HepG2 (cell line): ENCODE data around the gene TRIM27. TPM values are rescaled to one million over a fixed set of nuclear protein-coding genes. Genes with fewer than 3 reads are reported as not detected.
A peak's percentile ranks its signal among the peaks of the same experiment; 100 is the strongest.

Experiments
- CREBL2 ChIP-seq: sonication (generic); formaldehyde crosslinking; IDR thresholded peaks from 2 replicates; pipeline ENCODE4 v1.8.1; 2023; ENCODE audit warnings: missing genetic modification reagents, mild to moderate bottlenecking, borderline replicate concordance
- KLF13 ChIP-seq: sonication (generic); formaldehyde crosslinking; IDR thresholded peaks from 2 replicates; pipeline ENCODE4 v1.4.0; 2020; ENCODE audit warnings: mild to moderate bottlenecking, missing genetic modification reagents
- MYNN ChIP-seq: sonication (generic); formaldehyde crosslinking; IDR thresholded peaks from 2 replicates; pipeline ENCODE4 v1.4.0; 2020; ENCODE audit warnings: mild to moderate bottlenecking, low read depth, missing genetic modification reagents
- PHF8 ChIP-seq: sonication (generic); formaldehyde crosslinking; IDR thresholded peaks from 2 replicates; pipeline ENCODE4 v1.5.0; 2020; ENCODE audit warnings: missing genetic modification reagents
- TFAP4 ChIP-seq: sonication (generic); IDR thresholded peaks from 2 replicates; pipeline ENCODE4 v1.6.1; 2016; ENCODE audit warnings: low read depth, borderline replicate concordance
- TFDP2 ChIP-seq: sonication (generic); formaldehyde crosslinking; IDR thresholded peaks from 2 replicates; pipeline ENCODE4 v1.4.0; 2020; ENCODE audit warnings: missing genetic modification reagents
- TRIM24 ChIP-seq: sonication (generic); formaldehyde crosslinking; IDR thresholded peaks from 2 replicates; pipeline ENCODE4 v1.8.0; 2022; ENCODE audit warnings: mild to moderate bottlenecking, missing genetic modification reagents
- ZBTB4 ChIP-seq: sonication (generic); formaldehyde crosslinking; IDR thresholded peaks from 2 replicates; pipeline ENCODE4 v1.4.0; 2020; ENCODE audit warnings: missing genetic modification reagents, mild to moderate bottlenecking, borderline replicate concordance
- ZFP62 ChIP-seq: sonication (generic); formaldehyde crosslinking; IDR thresholded peaks from 2 replicates; pipeline ENCODE4 v1.4.0; 2020; ENCODE audit warnings: missing genetic modification reagents
- ZNF143 ChIP-seq: sonication (generic); formaldehyde crosslinking; IDR thresholded peaks from 2 replicates; pipeline ENCODE4 v1.4.0; 2020; ENCODE audit warnings: missing genetic modification reagents
- ZNF296 ChIP-seq: sonication (generic); formaldehyde crosslinking; conservative IDR thresholded peaks from 2 replicates; pipeline ENCODE4 v1.5.0; 2020; ENCODE audit warnings: mild to moderate bottlenecking, missing genetic modification reagents
- ZNF3 ChIP-seq: IDR thresholded peaks from 2 replicates; pipeline ENCODE4 v1.7.0; 2017; ENCODE audit warnings: inconsistent platforms
- ZNF720 ChIP-seq: sonication (generic); formaldehyde crosslinking; IDR thresholded peaks from 2 replicates; pipeline ENCODE4 v1.4.0; 2020; ENCODE audit warnings: missing genetic modification reagents
- polyA plus RNA-seq, 8 experiments: library from polyadenylated mRNA; depleted of rRNA in 3 of 8; stranded (reverse) in 7 of 8; unstranded in 1 of 8; fragments of >200 nt; fragmentation: Illumina TruSeq in 4 of 8; extraction: Trizol in 4 of 8; gene quantifications; 2 replicates each; pipeline versions ENCODE4 v1.2.1 to v1.2.3, GENCODE V29; 2011 to 2016; ENCODE audit warnings: low read depth in 4 of 8, missing spikeins in 1 of 8, mixed read lengths in 1 of 8; ENCODE audit not compliant: insufficient read depth in 1 of 8
- total RNA-seq, 5 experiments: library from RNA; depleted of rRNA; stranded (reverse); fragments of >200 nt; fragmentation: Illumina TruSeq; extraction: Trizol; gene quantifications; 2 replicates each; pipeline ENCODE4 v1.2.3, GENCODE V29; 2016; ENCODE audit warnings: low read depth in 1 of 5
- TF ChIP-seq, protein P1 (sequence below): sonication (generic); formaldehyde crosslinking; IDR thresholded peaks from 2 replicates; pipeline ENCODE4 v1.4.0; 2020; ENCODE audit warnings: missing genetic modification reagents

The TRIM27 gene
- total and polyA plus RNA-seq, 2 of the 13 experiments (the other 11 are each of a cell fraction or from before 2014, with no cell fraction given), result 88.6 to 112 TPM

- peak; percentile 50; the same call in 1 of the 2 replicates for TF ChIP-seq TFAP4
- no peak for TF ChIP-seq TRIM24
- TF ChIP-seq MYNN (CRISPR knock-in tag), result peak; percentile 4; the same call in 1 of the 2 replicates
- peak; percentile 65; the same call in 1 of the 2 replicates for TF ChIP-seq KLF13 (CRISPR knock-in tag)
- TF ChIP-seq ZNF720 (CRISPR knock-in tag), result no peak
- TF ChIP-seq CREBL2, result peak; percentile 33; the same call in 1 of the 2 replicates
- TF ChIP-seq PHF8 (CRISPR knock-in tag), result peak; percentile 100
- peak; percentile 42; the same call in 1 of the 2 replicates for TF ChIP-seq ZNF3 (CRISPR knock-in tag)
- TF ChIP-seq ZBTB4 (CRISPR knock-in tag), result peak; percentile 81; the same call in 1 of the 2 replicates
- peak; percentile 76; the same call in 1 of the 2 replicates for TF ChIP-seq ZNF143 (CRISPR knock-in tag)
- no peak; the same call in 1 of the 2 replicates for TF ChIP-seq ZNF296 (CRISPR knock-in tag)
- TF ChIP-seq, protein P1, sequence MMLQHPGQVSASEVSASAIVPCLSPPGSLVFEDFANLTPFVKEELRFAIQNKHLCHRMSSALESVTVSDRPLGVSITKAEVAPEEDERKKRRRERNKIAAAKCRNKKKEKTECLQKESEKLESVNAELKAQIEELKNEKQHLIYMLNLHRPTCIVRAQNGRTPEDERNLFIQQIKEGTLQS, result no peak; the same call in 1 of the 2 replicates
- TF ChIP-seq TFDP2 (CRISPR knock-in tag), result peak; percentile 81
- peak; percentile 78; the same call in 1 of the 2 replicates for TF ChIP-seq ZFP62 (CRISPR knock-in tag)
These were observed at the start of gene TRIM27 (continued) for GRCh38 chr6:28923318-28924102.
